ENCODE results near the gene KLHL28. TPM values are rescaled to one million over a fixed set of nuclear protein-coding genes. Genes with fewer than 3 reads are reported as not detected.

The KLHL28 gene
- total RNA-seq, 2 experiments from 2014 or later = 9.7 to 11.0 TPM

DNA sequence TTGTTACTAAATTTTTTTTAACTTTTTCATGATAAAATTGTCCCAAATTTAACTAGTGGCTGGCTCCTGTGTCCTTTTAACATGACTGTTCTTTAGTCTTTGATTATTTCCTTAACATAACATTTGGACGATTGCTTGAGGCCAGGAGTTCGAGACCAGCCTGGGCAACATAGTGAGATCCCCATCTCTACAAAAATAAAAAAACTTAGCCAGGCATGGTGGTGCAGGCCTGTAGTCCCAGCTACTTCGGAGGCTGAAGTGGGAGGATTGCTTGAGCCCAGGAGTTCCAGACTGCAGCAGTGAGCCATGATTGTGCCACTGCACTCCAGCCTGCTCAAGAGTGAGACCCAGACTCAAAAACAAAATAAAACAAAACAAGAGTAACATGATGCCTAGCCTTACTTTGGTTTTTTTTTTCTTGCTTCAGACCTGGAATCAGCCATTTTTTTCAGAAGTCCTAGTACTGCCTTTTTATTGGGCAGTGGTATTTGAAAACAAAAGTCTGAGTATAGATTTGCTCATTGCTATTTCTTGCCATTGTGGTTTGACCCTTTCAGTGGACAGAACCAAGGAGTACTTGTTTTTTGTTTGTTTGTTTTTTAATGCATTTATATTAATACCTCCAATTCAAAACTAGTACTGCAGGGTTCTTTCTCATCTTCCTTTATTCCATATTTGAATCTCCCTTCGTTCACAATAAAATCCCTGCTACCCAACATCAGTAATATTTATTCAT is 5.0 kb upstream of the KLHL28 start:
- Mint-ChIP-seq H3K4me1 (peaks cover 58% of the 10 kb centered on the region), H3K36me3 (peaks cover 83% of the 10 kb centered on the region), H3K4me3 (peak overlapping the region; percentile 22), H3K9me3 (peaks cover 51% of the 10 kb centered on the region), H3K27ac (no peak overlapping the region), H3K27me3 (no peaks in the 10 kb centered on the region)
- no peak for DNase-seq

DNA sequence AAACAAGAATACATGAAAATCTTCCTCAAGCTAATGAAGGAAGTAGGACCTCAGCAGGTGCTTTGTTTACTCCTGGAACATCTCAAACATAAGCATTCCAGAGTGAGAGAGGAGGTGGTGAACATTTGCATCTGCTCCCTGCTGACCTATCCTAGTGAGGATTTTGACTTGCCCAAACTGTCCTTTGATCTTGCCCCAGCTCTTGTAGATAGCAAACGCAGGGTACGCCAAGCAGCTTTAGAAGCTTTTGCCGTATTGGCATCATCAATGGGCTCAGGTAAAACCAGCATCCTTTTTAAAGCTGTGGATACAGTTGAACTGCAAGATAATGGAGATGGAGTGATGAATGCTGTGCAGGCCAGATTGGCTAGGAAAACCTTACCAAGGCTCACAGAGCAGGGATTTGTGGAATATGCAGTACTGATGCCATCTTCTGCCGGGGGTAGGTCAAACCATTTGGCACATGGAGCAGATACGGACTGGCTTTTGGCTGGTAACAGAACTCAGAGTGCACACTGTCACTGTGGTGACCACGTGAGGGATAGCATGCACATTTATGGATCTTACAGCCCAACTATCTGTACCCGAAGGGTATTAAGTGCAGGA is 2.1 kb upstream of the KLHL28 start:
- no peak for DNase-seq
- Mint-ChIP-seq H3K4me1 (peaks cover 56% of the 10 kb centered on the region), H3K27me3 (no peaks in the 10 kb centered on the region), H3K9me3 (peaks cover 26% of the 10 kb centered on the region), H3K4me3 (no peak overlapping the region), H3K36me3 (peaks cover 57% of the 10 kb centered on the region), H3K27ac (no peak overlapping the region)

DNA sequence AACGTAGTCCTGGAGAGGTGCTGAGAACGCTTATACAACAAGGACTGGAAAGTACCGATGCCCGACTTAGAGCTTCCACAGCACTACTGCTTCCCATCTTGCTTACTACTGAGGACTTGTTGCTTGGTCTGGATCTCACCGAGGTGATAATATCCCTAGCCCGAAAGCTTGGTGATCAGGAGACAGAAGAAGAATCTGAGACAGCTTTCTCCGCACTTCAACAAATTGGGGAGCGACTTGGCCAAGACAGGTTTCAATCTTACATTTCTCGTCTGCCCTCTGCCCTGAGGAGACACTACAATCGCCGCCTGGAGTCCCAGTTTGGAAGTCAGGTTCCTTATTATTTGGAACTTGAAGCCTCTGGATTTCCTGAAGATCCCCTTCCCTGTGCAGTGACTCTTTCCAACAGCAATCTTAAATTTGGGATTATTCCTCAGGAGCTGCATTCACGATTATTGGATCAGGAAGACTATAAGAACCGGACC is 1.3 kb upstream of the KLHL28 start:
- peaks cover 20% of the 10 kb centered on the region for H3K9me3 Mint-ChIP-seq
- peaks cover 51% of the 10 kb centered on the region for H3K36me3 Mint-ChIP-seq
- no peak overlapping the region for H3K4me3 Mint-ChIP-seq
- no peak for DNase-seq
- no peaks in the 10 kb centered on the region for H3K27me3 Mint-ChIP-seq
- H3K27ac Mint-ChIP-seq = no peak overlapping the region
- peaks cover 56% of the 10 kb centered on the region for H3K4me1 Mint-ChIP-seq

DNA sequence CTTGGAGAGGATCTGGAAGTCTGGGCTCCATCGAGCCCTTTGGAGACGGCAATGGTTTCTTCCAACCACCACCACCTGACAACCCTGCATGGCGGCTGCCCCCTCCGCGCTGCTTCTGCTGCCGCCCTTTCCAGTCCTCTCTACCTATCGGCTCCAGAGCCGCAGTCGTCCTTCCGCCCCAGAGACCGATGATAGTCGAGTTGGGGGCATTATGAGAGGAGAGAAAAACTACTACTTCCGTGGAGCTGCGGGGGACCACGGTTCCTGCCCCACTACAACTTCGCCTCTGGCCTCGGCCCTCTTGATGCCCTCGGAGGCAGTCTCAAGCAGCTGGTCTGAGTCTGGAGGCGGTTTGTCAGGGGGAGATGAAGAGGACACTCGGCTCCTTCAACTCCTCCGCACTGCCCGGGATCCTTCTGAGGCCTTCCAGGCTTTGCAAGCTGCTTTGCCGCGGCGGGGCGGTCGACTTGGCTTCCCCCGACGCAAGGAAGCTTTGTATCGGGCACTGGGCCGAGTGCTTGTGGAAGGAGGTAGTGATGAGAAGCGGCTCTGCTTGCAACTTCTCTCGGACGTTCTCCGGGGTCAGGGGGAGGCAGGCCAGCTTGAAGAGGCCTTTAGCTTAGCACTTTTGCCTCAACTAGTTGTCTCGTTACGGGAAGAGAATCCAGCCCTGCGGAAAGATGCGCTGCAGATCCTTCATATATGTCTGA is 742 bp upstream of the KLHL28 start:
- Mint-ChIP-seq H3K9me3 (peaks cover 19% of the 10 kb centered on the region), H3K4me3 (no peak overlapping the region), H3K27ac (no peak overlapping the region), H3K4me1 (peaks cover 56% of the 10 kb centered on the region), H3K36me3 (peaks cover 46% of the 10 kb centered on the region), H3K27me3 (no peaks in the 10 kb centered on the region)
- no peak for DNase-seq

DNA sequence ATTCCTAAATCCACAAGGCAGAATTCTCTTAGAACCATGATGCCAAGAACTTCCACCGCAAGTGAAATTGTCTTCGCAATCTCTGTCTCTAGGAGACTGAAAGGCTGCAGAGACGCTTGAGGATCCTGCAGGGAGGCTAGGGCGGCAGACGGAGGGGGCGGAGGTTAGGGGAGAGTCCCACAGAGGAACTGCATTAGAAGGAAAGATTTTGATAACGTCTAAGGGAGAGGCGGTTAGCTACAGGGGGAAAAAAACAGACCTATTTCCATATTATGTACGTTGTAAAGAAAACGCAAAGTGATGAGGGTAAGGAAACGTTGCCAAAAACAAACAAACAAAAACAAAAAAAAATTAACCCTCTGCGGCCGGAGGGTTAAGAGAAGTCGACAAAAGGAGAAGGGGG is 595 bp downstream of the KLHL28 start:
- no peaks in the 10 kb centered on the region for H3K27me3 Mint-ChIP-seq
- H3K4me1 Mint-ChIP-seq = peaks cover 49% of the 10 kb centered on the region
- no peak overlapping the region for H3K4me3 Mint-ChIP-seq
- H3K27ac Mint-ChIP-seq = no peak overlapping the region
- peaks cover 35% of the 10 kb centered on the region for H3K36me3 Mint-ChIP-seq
- peak; percentile 63 for DNase-seq
- H3K9me3 Mint-ChIP-seq = peaks cover 13% of the 10 kb centered on the region

DNA sequence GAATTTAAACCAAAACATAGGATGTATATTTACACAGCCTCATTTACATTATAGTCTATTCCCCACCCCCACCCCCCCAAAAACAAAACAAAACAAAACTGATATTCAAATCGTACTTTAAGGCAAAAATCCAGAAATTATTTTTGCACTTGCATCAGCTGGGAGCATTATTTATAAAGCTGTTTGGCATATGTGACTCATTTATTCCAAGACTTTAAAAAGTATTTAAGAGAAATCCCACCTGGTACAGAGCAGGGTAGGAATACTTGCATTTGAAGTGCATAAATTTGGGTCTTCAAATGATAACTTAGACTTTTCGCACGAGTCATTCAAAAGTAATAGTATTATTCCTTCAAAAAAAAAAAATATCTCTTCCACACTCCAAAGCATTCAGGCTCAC is 1.1 kb downstream of the KLHL28 start:
- H3K27ac Mint-ChIP-seq = peak overlapping the region; percentile 39
- peaks cover 50% of the 10 kb centered on the region for H3K4me1 Mint-ChIP-seq

DNA sequence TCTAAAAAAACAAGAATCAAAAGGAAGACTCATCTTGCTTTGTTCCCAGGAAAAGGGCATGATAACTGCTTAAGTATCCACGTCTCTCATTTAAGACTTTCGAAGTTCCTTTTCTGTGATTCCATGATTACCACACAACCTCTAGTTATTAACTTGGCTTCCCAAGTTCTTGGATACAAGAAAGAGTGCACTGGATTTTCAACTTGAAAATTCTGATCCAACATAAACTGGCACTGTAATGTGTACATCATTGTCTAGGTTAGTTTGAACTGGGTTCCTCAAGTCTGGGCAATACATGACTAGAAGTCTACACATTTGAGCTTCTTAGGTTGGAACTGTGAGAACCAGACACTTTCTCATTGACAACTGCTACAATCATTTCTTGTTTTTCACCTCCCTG is 1.6 kb downstream of the KLHL28 start:
- H3K36me3 Mint-ChIP-seq = peaks cover 27% of the 10 kb centered on the region
- H3K9me3 Mint-ChIP-seq = peaks cover 12% of the 10 kb centered on the region
- H3K4me1 Mint-ChIP-seq = peaks cover 52% of the 10 kb centered on the region

More for the DNA sequence above, 1.1 kb downstream of the KLHL28 start:
- no peak for DNase-seq
- no peak overlapping the region for H3K4me3 Mint-ChIP-seq
- peaks cover 13% of the 10 kb centered on the region for H3K9me3 Mint-ChIP-seq
- H3K27me3 Mint-ChIP-seq = no peaks in the 10 kb centered on the region
- H3K36me3 Mint-ChIP-seq = peaks cover 32% of the 10 kb centered on the region

DNA sequence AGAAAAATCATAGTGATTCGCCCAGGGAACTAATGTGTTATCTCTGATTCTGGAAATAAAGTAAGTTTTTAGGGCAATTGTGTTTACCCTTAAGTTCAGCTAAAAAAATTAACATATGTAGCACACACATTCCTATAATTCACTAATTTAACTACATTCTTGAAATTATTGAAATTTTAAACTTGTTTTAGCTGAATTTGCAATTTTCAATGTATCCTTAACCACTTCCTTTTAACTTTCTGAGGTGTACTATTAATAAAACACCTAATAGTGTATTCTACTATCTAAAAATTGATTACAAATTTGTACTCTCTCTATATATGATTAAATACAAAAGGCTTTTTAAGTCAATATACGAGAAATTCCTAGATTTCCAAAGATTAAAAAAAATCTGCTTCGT is 2.2 kb downstream of the KLHL28 start:
- Mint-ChIP-seq H3K27ac (no peak overlapping the region), H3K36me3 (peaks cover 22% of the 10 kb centered on the region), H3K4me1 (peaks cover 48% of the 10 kb centered on the region), H3K4me3 (no peak overlapping the region), H3K27me3 (no peaks in the 10 kb centered on the region), H3K9me3 (peaks cover 7% of the 10 kb centered on the region)
- DNase-seq = no peak

More for the DNA sequence above, 1.6 kb downstream of the KLHL28 start:
- H3K27ac Mint-ChIP-seq = peak overlapping the region; percentile 39
- no peak for DNase-seq
- H3K27me3 Mint-ChIP-seq = no peaks in the 10 kb centered on the region
- H3K4me3 Mint-ChIP-seq = no peak overlapping the region

DNA sequence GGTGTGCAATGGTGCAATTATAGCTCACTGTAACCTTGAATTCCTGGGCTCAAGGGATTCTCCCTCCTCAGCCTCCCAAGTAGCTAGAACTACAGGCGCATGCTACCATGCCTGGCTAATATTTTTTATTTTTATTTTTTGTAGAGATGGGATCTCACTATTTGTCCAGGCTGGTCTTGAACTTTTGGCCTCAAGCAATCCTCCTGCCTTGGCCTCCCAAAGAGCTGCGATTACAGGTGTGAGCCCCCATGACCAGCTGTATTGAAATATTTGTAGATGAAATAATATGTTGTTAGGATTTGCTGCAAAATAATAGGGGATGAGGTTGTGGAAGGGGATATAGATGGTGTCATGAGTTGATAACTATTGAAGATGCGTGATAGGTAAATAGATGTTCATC is 4.9 kb downstream of the KLHL28 start:
- no peaks in the 10 kb centered on the region for H3K27me3 Mint-ChIP-seq
- H3K36me3 Mint-ChIP-seq = peaks cover 8% of the 10 kb centered on the region
- no peak overlapping the region for H3K4me3 Mint-ChIP-seq
- DNase-seq = no peak
- H3K4me1 Mint-ChIP-seq = peaks cover 45% of the 10 kb centered on the region
- H3K9me3 Mint-ChIP-seq = no peaks in the 10 kb centered on the region
- H3K27ac Mint-ChIP-seq = no peak overlapping the region

DNA sequence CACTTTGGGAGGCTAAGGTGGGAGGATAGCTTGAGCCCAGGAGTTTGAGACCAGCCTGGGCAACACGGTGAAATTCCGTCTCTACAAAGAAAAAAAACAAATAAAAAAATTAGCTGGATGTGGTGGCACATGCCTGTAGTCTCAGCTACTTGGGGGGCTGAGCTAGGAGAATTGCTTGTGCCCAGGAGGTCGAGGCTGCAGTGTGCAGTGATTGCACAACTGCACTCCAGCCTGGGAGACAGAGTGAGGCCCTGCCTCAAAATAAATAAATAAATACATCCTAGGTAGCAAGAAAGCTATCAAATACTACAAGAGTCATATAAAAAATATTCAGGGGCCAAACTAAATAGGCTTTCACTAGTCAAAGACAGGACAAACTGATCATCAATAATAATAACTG is 6.2 kb downstream of the KLHL28 start:
- Mint-ChIP-seq H3K27me3 (no peaks in the 10 kb centered on the region), H3K27ac (no peak overlapping the region), H3K36me3 (peaks cover 8% of the 10 kb centered on the region), H3K4me1 (peaks cover 53% of the 10 kb centered on the region), H3K9me3 (no peaks in the 10 kb centered on the region), H3K4me3 (no peak overlapping the region)
- no peak for DNase-seq

DNA sequence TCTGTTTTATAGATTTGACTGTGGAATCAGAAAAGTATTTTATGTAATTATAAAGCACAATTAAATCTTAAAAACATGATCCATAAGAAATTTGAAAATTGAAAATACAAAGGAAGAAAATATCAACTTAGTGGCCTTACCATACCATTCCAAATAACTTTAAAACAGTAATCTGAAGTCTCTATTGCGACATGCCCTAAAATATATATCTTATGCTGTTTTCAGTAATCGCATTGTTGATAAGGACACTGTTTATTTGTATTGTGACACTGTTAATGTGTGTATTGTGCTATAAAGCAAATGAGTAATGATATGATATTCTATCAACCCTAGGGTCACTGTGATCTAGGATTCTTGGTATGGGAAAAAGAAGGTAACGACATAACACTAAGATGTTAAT is 7.0 kb downstream of the KLHL28 start:
- Mint-ChIP-seq H3K4me3 (no peak overlapping the region), H3K36me3 (peaks cover 8% of the 10 kb centered on the region), H3K4me1 (peaks cover 47% of the 10 kb centered on the region)

DNA sequence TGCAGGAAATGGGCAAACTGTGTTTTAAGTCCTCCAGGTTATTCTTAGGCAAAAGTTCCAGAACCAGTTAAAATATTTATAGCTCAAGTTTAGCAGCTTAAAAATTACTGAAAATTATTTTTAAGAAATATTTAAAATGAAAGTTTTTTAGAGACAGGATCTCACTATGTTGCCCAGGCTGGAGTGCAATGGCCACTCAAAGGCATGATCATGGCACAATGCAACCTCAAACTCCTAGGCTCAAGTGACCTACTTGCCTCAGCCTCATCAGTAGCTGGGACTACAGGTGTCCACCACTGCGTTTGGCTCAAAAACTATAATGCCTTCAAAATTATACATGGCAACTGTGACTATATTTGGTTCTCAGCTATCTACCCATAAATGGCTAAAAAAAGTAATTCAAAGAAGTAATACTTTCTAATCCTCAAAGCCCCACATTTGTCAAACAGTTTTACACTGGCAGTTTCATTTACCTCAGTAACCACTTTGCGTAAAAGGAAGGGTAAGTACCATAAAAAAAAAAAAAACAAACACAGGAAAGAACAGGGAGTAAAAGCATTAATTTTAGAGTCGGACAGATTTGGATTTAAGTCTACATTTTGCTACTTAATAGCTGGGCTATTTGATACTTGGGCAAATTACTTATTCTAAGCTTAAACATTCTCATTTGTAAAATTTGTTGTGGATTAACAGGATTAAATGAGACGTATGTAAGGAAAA is 9.2 kb downstream of the KLHL28 start:
- H3K4me1 Mint-ChIP-seq = peaks cover 37% of the 10 kb centered on the region
- no peaks in the 10 kb centered on the region for H3K27me3 Mint-ChIP-seq
- H3K9me3 Mint-ChIP-seq = no peaks in the 10 kb centered on the region
- H3K4me3 Mint-ChIP-seq = no peak overlapping the region
- DNase-seq = no peak
- H3K36me3 Mint-ChIP-seq = peaks cover 18% of the 10 kb centered on the region
- no peak overlapping the region for H3K27ac Mint-ChIP-seq

More for the DNA sequence above, 7.0 kb downstream of the KLHL28 start:
- DNase-seq = no peak
- Mint-ChIP-seq H3K27me3 (no peaks in the 10 kb centered on the region), H3K27ac (no peak overlapping the region), H3K9me3 (no peaks in the 10 kb centered on the region)

DNA sequence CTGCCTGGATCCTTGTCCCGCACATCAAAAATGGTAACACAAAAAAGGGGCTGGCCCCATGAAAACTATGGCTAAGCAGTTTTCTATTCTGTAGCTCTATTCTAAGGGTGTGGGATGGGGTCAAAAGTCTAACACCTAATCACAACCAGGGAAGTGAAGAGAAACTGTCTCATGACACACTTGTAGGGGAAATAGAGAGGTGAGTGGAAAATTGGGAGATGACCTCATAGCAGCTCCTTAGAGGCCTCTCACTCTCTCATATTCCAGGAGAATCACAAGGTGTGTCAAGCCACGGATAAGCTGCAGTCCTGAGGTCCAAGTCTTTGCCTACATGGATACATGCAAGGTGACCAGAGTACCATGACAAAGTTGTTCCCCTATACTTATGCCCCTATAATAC is 10.7 kb downstream of the KLHL28 start:
- Mint-ChIP-seq H3K4me3 (no peak overlapping the region), H3K4me1 (peaks cover 34% of the 10 kb centered on the region), H3K9me3 (peaks cover 4% of the 10 kb centered on the region), H3K27ac (no peak overlapping the region), H3K27me3 (no peaks in the 10 kb centered on the region), H3K36me3 (peaks cover 27% of the 10 kb centered on the region)
- no peak for DNase-seq

DNA sequence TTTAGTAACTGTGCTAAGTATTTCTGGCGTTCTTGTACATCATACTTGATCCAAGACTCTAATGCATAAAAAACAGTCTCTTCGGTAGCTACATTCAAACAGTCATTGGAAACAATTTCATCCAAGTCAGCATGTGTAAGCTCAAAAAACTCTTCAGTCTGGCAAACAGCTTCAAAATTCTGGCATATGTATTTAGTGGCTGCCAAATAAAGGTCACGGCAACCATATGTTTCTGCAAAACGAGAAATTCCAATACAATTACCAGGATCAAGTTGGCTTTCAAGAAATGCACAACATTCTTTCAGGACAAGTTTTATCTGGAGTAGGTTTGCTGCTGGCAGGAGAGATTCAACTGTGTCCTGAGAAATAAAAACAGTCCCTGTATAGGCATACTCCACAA is 16.5 kb downstream of the KLHL28 start:
- H3K4me1 Mint-ChIP-seq = peaks cover 16% of the 10 kb centered on the region
- no peak overlapping the region for H3K27ac Mint-ChIP-seq
- H3K27me3 Mint-ChIP-seq = no peaks in the 10 kb centered on the region
- no peak for DNase-seq
- H3K36me3 Mint-ChIP-seq = peaks cover 55% of the 10 kb centered on the region
- H3K9me3 Mint-ChIP-seq = peaks cover 6% of the 10 kb centered on the region
- no peak overlapping the region for H3K4me3 Mint-ChIP-seq

DNA sequence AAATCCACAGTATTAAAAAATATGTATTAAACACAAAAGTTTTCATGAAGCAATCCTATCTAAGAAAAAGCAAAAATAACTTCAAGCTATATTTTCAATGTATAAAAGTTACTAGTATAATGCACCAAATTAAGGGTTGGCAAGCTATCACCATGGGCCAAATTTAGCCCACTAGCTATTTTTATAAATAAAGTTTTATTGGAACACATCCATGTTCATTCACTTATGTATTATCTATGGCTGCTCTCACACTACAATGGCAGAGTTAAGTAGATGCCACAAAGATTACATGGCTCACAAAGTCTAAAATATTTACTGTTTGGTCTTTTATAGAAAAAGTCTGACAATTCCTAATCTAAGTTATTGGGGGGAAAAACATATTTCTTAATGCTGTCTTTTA is 17.6 kb downstream of the KLHL28 start:
- no peak for DNase-seq
- H3K4me1 Mint-ChIP-seq = peaks cover 13% of the 10 kb centered on the region

More for the DNA sequence above, 17.6 kb downstream of the KLHL28 start:
- Mint-ChIP-seq H3K27me3 (no peaks in the 10 kb centered on the region), H3K4me3 (no peak overlapping the region), H3K9me3 (peaks cover 6% of the 10 kb centered on the region), H3K27ac (no peak overlapping the region), H3K36me3 (peaks cover 67% of the 10 kb centered on the region)

All from activated naive CD8-positive, alpha-beta T cell treated with anti-CD3 and anti-CD28 coated beads for 36 hours (primary cell).